ES-I3 (cell line): ENCODE results near the gene CCDC146.
"Not testable (repeated sequence)": the region's sequence is repeated elsewhere in the genome, so short reads cannot be mapped to it uniquely, and the experiment has no call there.

ENCODE experiments used
- H3K36me3 ChIP-seq: 2 replicates; pipeline ENCODE4 v1.6.1; 2013; ENCODE audit warnings: mild to moderate bottlenecking, low read length, control low read depth, moderate library complexity; ENCODE audit not compliant: insufficient read depth
- H3K4me1 ChIP-seq: 2 replicates; pipeline ENCODE4 v1.6.1; 2013; ENCODE audit warnings: mild to moderate bottlenecking, control low read depth, low read length; ENCODE audit not compliant: insufficient read depth
- H3K9ac ChIP-seq: 2 replicates; pipeline ENCODE4 v1.6.1; 2013; ENCODE audit warnings: low read depth, mild to moderate bottlenecking, low read length, moderate library complexity
- H3K9me3 ChIP-seq: 2 replicates; pipeline ENCODE4 v1.6.1; 2013; ENCODE audit warnings: mild to moderate bottlenecking, low read length, moderate library complexity; ENCODE audit not compliant: control insufficient read depth, insufficient read depth

CCDC146 gene, protein sequence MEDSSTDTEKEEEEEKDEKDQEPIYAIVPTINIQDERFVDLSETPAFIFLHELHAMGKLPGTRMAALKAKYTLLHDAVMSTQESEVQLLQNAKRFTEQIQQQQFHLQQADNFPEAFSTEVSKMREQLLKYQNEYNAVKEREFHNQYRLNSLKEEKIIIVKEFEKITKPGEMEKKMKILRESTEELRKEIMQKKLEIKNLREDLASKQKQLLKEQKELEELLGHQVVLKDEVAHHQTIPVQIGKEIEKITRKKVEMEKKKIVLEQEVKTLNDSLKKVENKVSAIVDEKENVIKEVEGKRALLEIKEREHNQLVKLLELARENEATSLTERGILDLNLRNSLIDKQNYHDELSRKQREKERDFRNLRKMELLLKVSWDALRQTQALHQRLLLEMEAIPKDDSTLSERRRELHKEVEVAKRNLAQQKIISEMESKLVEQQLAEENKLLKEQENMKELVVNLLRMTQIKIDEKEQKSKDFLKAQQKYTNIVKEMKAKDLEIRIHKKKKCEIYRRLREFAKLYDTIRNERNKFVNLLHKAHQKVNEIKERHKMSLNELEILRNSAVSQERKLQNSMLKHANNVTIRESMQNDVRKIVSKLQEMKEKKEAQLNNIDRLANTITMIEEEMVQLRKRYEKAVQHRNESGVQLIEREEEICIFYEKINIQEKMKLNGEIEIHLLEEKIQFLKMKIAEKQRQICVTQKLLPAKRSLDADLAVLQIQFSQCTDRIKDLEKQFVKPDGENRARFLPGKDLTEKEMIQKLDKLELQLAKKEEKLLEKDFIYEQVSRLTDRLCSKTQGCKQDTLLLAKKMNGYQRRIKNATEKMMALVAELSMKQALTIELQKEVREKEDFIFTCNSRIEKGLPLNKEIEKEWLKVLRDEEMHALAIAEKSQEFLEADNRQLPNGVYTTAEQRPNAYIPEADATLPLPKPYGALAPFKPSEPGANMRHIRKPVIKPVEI

GRCh38 chr7:77121860-77122681 is at the start of gene CCDC146:
Gene CCDC146, plus strand, starts transcription at chr7:77122615. Its CDS starts 45,054 bp downstream, at chr7:77167669.
- H3K9ac ChIP-seq: peak within 1 kb of the TSS; percentile 72; the same call in 1 of the 2 replicates
- not testable (repeated sequence) for H3K36me3 ChIP-seq, H3K9me3 ChIP-seq, H3K4me1 ChIP-seq

DNA sequence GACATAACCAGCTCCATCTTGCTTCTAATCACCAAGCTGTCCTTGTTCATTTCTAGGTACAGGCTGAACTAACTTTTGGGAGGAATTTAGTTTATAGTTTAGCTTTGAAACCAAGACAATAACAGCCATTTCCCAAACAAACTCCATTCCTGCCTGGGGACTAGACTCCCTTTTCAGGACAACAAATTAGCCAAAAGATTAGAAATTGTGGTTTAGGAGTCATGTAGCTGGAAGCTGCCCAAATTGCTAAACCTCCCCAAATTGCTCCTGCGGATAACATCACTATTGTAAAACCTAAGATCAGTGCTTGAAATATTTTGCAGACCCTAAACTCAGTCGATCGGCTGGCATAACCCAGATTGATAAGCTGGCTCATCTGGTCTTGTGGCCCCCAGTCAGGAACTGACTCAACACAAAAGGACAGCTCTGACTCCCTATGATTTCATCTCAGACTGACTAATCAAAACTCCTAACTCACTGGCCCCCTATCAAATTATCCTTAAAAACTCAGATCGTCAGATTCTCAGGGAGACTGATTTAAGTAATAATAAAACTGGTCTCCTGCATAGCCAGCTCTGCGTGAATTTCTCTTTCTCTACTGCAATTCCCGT is 47.5 kb upstream of the CCDC146 start:
- not testable (repeated sequence) for H3K4me1 ChIP-seq, H3K36me3 ChIP-seq, H3K9ac ChIP-seq, H3K9me3 ChIP-seq

GRCh38 chr7:77077060-77077459 is 45.4 kb upstream of the CCDC146 start:
- H3K4me1 ChIP-seq, H3K9me3 ChIP-seq, H3K9ac ChIP-seq, H3K36me3 ChIP-seq: not testable (repeated sequence)

GRCh38 chr7:77079112-77079511 is 43.3 kb upstream of the CCDC146 start:
- H3K9me3 ChIP-seq, H3K9ac ChIP-seq, H3K4me1 ChIP-seq, H3K36me3 ChIP-seq: not testable (repeated sequence)

DNA sequence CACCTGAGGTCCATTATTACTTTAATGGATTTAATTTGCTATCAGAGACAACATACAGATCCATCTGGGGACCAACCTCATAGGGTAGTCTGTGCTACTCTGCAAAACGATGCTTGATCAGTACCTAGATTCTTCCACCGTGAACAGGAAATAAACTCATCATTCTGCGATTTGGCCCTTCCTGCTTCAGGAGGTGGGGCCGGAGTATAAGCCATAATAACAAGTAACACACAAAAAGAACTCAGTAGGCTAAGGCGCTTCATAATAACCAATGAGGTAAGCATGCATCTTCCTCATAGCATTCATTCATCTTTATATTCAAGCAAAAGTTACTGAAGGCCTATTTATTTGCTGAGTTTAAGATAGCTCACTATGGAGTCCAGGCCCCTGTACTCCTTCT is 42.8 kb upstream of the CCDC146 start:
- H3K9me3 ChIP-seq, H3K9ac ChIP-seq: not testable (repeated sequence)

DNA sequence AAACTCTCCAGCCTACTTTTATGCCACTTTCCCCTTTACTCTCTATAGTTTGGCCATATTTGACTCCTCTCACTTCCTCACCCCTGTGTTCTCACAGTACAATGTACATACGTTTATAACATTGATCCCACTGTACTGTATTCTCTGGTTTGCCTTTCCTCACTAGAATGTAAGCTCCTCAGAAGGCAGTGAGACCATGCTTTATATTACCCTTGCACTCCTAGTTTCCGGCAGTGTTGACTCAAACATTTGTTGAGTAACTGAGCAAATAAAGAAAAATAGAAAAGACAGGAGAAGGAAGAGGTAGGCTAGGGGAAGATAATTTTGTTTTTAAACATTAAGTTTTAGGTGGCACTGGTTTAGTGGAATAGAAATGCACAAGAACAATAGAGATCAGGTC is 42.2 kb upstream of the CCDC146 start:
- H3K9me3 ChIP-seq, H3K4me1 ChIP-seq, H3K9ac ChIP-seq, H3K36me3 ChIP-seq: not testable (repeated sequence)

More for the DNA sequence above, 42.8 kb upstream of the CCDC146 start:
- H3K36me3 ChIP-seq, H3K4me1 ChIP-seq: not testable (repeated sequence)

- not testable (repeated sequence) for H3K9me3 ChIP-seq
Observed at GRCh38 chr7:77082192-77082591, 40.2 kb upstream of the CCDC146 start.

GRCh38 chr7:77092301-77092700 is 30.1 kb upstream of the CCDC146 start:
- not testable (repeated sequence) for H3K36me3 ChIP-seq, H3K4me1 ChIP-seq, H3K9me3 ChIP-seq, H3K9ac ChIP-seq

More at GRCh38 chr7:77082192-77082591, 40.2 kb upstream of the CCDC146 start:
- not testable (repeated sequence) for H3K9ac ChIP-seq, H3K4me1 ChIP-seq, H3K36me3 ChIP-seq

DNA sequence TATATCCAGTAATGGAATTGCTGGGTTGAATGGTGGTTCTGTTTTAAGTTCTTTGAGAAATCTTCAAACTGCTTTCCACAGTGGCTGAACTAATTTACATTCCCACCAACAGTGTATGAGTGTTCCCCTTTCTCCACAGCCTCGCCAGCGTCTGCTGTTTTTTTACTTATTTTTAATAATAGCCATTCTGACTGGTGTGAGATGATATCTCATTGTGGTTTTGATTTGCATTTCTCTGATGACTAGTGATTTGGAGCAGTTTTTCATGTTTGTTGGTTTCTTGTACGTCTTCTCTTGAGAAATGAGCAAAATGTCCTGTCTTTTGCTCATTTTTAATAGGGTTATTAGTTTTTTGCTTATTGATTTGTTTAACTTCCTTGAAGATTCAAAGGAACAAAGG is 21.9 kb upstream of the CCDC146 start:
- H3K9ac ChIP-seq: not testable (repeated sequence)

DNA sequence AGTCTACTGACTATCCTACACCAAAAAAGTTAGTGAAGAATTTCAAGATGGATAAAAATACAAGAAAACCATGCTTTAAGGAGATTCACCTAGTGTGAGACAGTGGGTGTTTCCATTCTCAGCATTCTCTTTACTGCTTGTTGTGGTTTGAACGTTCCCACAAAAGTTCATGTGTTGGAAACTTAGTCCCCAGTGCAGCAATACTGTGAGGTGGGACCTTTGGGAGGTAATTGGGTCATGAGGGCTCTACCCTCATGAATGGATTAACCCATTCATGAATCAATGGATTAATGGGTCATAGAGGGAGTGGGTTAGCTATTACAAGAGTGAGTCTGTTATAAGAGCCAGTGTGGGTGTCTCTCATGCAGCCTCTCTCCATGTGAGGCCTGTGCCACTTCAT is 21.2 kb upstream of the CCDC146 start:
- H3K9ac ChIP-seq, H3K4me1 ChIP-seq, H3K9me3 ChIP-seq, H3K36me3 ChIP-seq: not testable (repeated sequence)

More for the DNA sequence above, 21.9 kb upstream of the CCDC146 start:
- not testable (repeated sequence) for H3K4me1 ChIP-seq, H3K36me3 ChIP-seq, H3K9me3 ChIP-seq

- not testable (repeated sequence) for H3K9ac ChIP-seq, H3K9me3 ChIP-seq, H3K36me3 ChIP-seq, H3K4me1 ChIP-seq
Observed at GRCh38 chr7:77102671-77103070, 19.7 kb upstream of the CCDC146 start.

GRCh38 chr7:77105904-77106303 is 16.5 kb upstream of the CCDC146 start:
- H3K36me3 ChIP-seq, H3K9ac ChIP-seq, H3K9me3 ChIP-seq, H3K4me1 ChIP-seq: not testable (repeated sequence)

- H3K9ac ChIP-seq, H3K36me3 ChIP-seq, H3K4me1 ChIP-seq, H3K9me3 ChIP-seq: not testable (repeated sequence)
Observed at GRCh38 chr7:77107659-77108058, 14.8 kb upstream of the CCDC146 start.

DNA sequence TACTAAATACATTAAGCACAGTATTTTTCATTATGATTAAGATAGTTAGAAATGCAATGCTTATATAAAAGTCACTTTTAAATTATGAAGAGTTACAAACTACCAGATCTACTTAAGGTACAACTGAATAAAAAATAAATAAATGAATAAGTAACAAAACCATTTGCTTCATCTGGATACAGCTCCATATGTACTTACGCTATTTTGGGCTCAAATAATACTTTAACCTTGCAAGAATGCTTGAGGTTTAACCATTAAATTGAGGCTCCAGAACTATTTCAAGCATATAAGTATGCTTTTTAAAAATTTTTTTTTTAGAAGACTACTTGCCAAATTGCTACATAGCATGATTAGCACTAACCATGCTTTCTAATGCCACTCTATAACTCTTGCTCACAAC is 14.1 kb upstream of the CCDC146 start:
- H3K9me3 ChIP-seq, H3K36me3 ChIP-seq, H3K9ac ChIP-seq, H3K4me1 ChIP-seq: not testable (repeated sequence)
